IPS DF 19.7 (cell line): ENCODE measurements around the gene HEXD.
"Not testable (repeated sequence)": the region's sequence is repeated elsewhere in the genome, so short reads cannot be mapped to it uniquely, and the experiment has no call there.

ENCODE experiments used
- DNase-seq: peaks from one replicate; pipeline ENCODE4 v3.0.0-alpha.2; 2013; ENCODE audit warnings: low read depth, low spot score

The HEXD gene

GRCh38 chr17:82440469-82440981 lies 22.4 kb downstream of the HEXD start:
- DNase-seq, result no peak

- no peak for DNase-seq
These were observed 23.0 kb downstream of the HEXD start for GRCh38 chr17:82440991-82441627.

GRCh38 chr17:82441691-82442487 lies 23.7 kb downstream of the HEXD start:
- no peak for DNase-seq

GRCh38 chr17:82442643-82443464 lies 24.7 kb downstream of the HEXD start:
- DNase-seq, result no peak

- DNase-seq, result no peak
These were observed 25.5 kb downstream of the HEXD start for GRCh38 chr17:82443465-82444283.

GRCh38 chr17:82444284-82444893 lies 26.2 kb downstream of the HEXD start:
- DNase-seq, result no peak

- DNase-seq, result no peak
These were observed 26.9 kb downstream of the HEXD start for GRCh38 chr17:82444941-82445521.

GRCh38 chr17:82445542-82445941 lies 27.4 kb downstream of the HEXD start:
- DNase-seq, result no peak

- DNase-seq, result no peak
These were observed 28.0 kb downstream of the HEXD start for GRCh38 chr17:82446124-82446523.

GRCh38 chr17:82446649-82447048 lies 28.5 kb downstream of the HEXD start:
- DNase-seq, result no peak

GRCh38 chr17:82447876-82448275 lies 29.7 kb downstream of the HEXD start:
- no peak for DNase-seq

- no peak for DNase-seq
These were observed 31.2 kb downstream of the HEXD start for GRCh38 chr17:82449131-82449882.

GRCh38 chr17:82449883-82450356 lies 31.8 kb downstream of the HEXD start:
- no peak for DNase-seq

- DNase-seq, result no peak
These were observed 32.4 kb downstream of the HEXD start, which contains the start of gene CYBC1 for GRCh38 chr17:82450357-82451106. Gene CYBC1 (minus strand): TSS chr17:82450752. CDS start chr17:82449254, 1,498 bp downstream.

GRCh38 chr17:82452162-82452561 lies 34.0 kb downstream of the HEXD start:
- DNase-seq, result no peak

- not testable (repeated sequence) for DNase-seq
These were observed 35.0 kb downstream of the HEXD start for GRCh38 chr17:82453151-82453550.

- DNase-seq, result not testable (repeated sequence)
These were observed 35.6 kb downstream of the HEXD start for GRCh38 chr17:82453706-82454105.

- no peak for DNase-seq
These were observed 39.2 kb downstream of the HEXD start for GRCh38 chr17:82457073-82457928.
